ENCODE results near the gene FBN2.
A peak's percentile ranks its signal among the peaks of the same experiment; 100 is the strongest.

The FBN2 gene

GRCh38 chr5:128538000-128538249, at the start of gene FBN2:
Gene FBN2, minus strand, starts transcription at chr5:128538245. Its CDS starts 642 bp downstream, at chr5:128537603.
- H3K4me3 Mint-ChIP-seq: peak within 1 kb of the TSS; percentile 11
- no peaks in the 10 kb centered on the region for H3K9me3 Mint-ChIP-seq (ENCODE audit: low read depth)
- H3K4me1 Mint-ChIP-seq (ENCODE audit: low read depth): peaks cover 5% of the 10 kb centered on the region
- H3K36me3 Mint-ChIP-seq: no peaks in the 10 kb centered on the region
- peaks cover 27% of the 10 kb centered on the region for H3K27me3 Mint-ChIP-seq
- no peak within 1 kb of the TSS for H3K27ac Mint-ChIP-seq

GRCh38 chr5:128587275-128587674, 49.2 kb upstream of the FBN2 start:
- Mint-ChIP-seq H3K4me3 (no peak overlapping the region), H3K36me3 (no peaks in the 10 kb centered on the region), H3K4me1 (ENCODE audit: low read depth) (no peaks in the 10 kb centered on the region), H3K27ac (no peak overlapping the region), H3K27me3 (no peaks in the 10 kb centered on the region), H3K9me3 (ENCODE audit: low read depth) (no peaks in the 10 kb centered on the region)

- Mint-ChIP-seq H3K4me1 (ENCODE audit: low read depth) (no peaks in the 10 kb centered on the region), H3K4me3 (no peak overlapping the region), H3K27ac (no peak overlapping the region), H3K27me3 (no peaks in the 10 kb centered on the region), H3K9me3 (ENCODE audit: low read depth) (no peaks in the 10 kb centered on the region), H3K36me3 (no peaks in the 10 kb centered on the region)
Measured at GRCh38 chr5:128586848-128587247, 48.8 kb upstream of the FBN2 start.

- Mint-ChIP-seq H3K27ac (no peak overlapping the region), H3K27me3 (no peaks in the 10 kb centered on the region), H3K4me3 (no peak overlapping the region), H3K9me3 (ENCODE audit: low read depth) (peaks cover 4% of the 10 kb centered on the region), H3K36me3 (no peaks in the 10 kb centered on the region), H3K4me1 (ENCODE audit: low read depth) (no peaks in the 10 kb centered on the region)
Measured at GRCh38 chr5:128579639-128580038, 41.6 kb upstream of the FBN2 start.

- no peak overlapping the region for H3K4me3 Mint-ChIP-seq
- H3K4me1 Mint-ChIP-seq (ENCODE audit: low read depth): no peaks in the 10 kb centered on the region
- H3K36me3 Mint-ChIP-seq: no peaks in the 10 kb centered on the region
- no peak overlapping the region for H3K27ac Mint-ChIP-seq
- H3K27me3 Mint-ChIP-seq: no peaks in the 10 kb centered on the region
- H3K9me3 Mint-ChIP-seq (ENCODE audit: low read depth): peaks cover 4% of the 10 kb centered on the region
Measured at GRCh38 chr5:128579093-128579492, 41.0 kb upstream of the FBN2 start.

- no peak overlapping the region for H3K4me3 Mint-ChIP-seq
- H3K27me3 Mint-ChIP-seq: no peaks in the 10 kb centered on the region
- H3K36me3 Mint-ChIP-seq: no peaks in the 10 kb centered on the region
- no peak overlapping the region for H3K27ac Mint-ChIP-seq
- H3K4me1 Mint-ChIP-seq (ENCODE audit: low read depth): no peaks in the 10 kb centered on the region
- peaks cover 4% of the 10 kb centered on the region for H3K9me3 Mint-ChIP-seq (ENCODE audit: low read depth)
Measured at GRCh38 chr5:128574041-128574440, 36.0 kb upstream of the FBN2 start.

- no peaks in the 10 kb centered on the region for H3K27me3 Mint-ChIP-seq
- no peaks in the 10 kb centered on the region for H3K4me1 Mint-ChIP-seq (ENCODE audit: low read depth)
- no peak overlapping the region for H3K4me3 Mint-ChIP-seq
- H3K9me3 Mint-ChIP-seq (ENCODE audit: low read depth): peaks cover 4% of the 10 kb centered on the region
- no peaks in the 10 kb centered on the region for H3K36me3 Mint-ChIP-seq
- H3K27ac Mint-ChIP-seq: no peak overlapping the region
Measured at GRCh38 chr5:128572930-128573319, 34.9 kb upstream of the FBN2 start.

GRCh38 chr5:128572051-128572929, 34.2 kb upstream of the FBN2 start:
- no peak overlapping the region for H3K4me3 Mint-ChIP-seq
- no peaks in the 10 kb centered on the region for H3K4me1 Mint-ChIP-seq (ENCODE audit: low read depth)
- peaks cover 2% of the 10 kb centered on the region for H3K27me3 Mint-ChIP-seq
- no peak overlapping the region for H3K27ac Mint-ChIP-seq
- peaks cover 4% of the 10 kb centered on the region for H3K9me3 Mint-ChIP-seq (ENCODE audit: low read depth)
- no peaks in the 10 kb centered on the region for H3K36me3 Mint-ChIP-seq

- Mint-ChIP-seq H3K4me3 (no peak overlapping the region), H3K27me3 (peaks cover 2% of the 10 kb centered on the region), H3K4me1 (ENCODE audit: low read depth) (no peaks in the 10 kb centered on the region), H3K27ac (no peak overlapping the region), H3K9me3 (ENCODE audit: low read depth) (peaks cover 4% of the 10 kb centered on the region), H3K36me3 (no peaks in the 10 kb centered on the region)
Measured at GRCh38 chr5:128566178-128566577, 28.1 kb upstream of the FBN2 start.

GRCh38 chr5:128559300-128560297, 21.6 kb upstream of the FBN2 start:
- no peaks in the 10 kb centered on the region for H3K27me3 Mint-ChIP-seq
- H3K36me3 Mint-ChIP-seq: no peaks in the 10 kb centered on the region
- H3K9me3 Mint-ChIP-seq (ENCODE audit: low read depth): peaks cover 12% of the 10 kb centered on the region
- no peak overlapping the region for H3K4me3 Mint-ChIP-seq
- H3K27ac Mint-ChIP-seq: no peak overlapping the region
- H3K4me1 Mint-ChIP-seq (ENCODE audit: low read depth): no peaks in the 10 kb centered on the region

- no peak overlapping the region for H3K4me3 Mint-ChIP-seq
- peaks cover 4% of the 10 kb centered on the region for H3K36me3 Mint-ChIP-seq
- peaks cover 28% of the 10 kb centered on the region for H3K9me3 Mint-ChIP-seq (ENCODE audit: low read depth)
Measured at GRCh38 chr5:128553747-128554146, 15.7 kb upstream of the FBN2 start.

GRCh38 chr5:128551476-128551875, 13.4 kb upstream of the FBN2 start:
- no peak overlapping the region for H3K4me3 Mint-ChIP-seq
- H3K27ac Mint-ChIP-seq: no peak overlapping the region
- peaks cover 4% of the 10 kb centered on the region for H3K36me3 Mint-ChIP-seq
- no peaks in the 10 kb centered on the region for H3K27me3 Mint-ChIP-seq
- no peaks in the 10 kb centered on the region for H3K4me1 Mint-ChIP-seq (ENCODE audit: low read depth)
- H3K9me3 Mint-ChIP-seq (ENCODE audit: low read depth): peaks cover 21% of the 10 kb centered on the region

More at GRCh38 chr5:128553747-128554146, 15.7 kb upstream of the FBN2 start:
- H3K27ac Mint-ChIP-seq: no peak overlapping the region
- no peaks in the 10 kb centered on the region for H3K4me1 Mint-ChIP-seq (ENCODE audit: low read depth)
- no peaks in the 10 kb centered on the region for H3K27me3 Mint-ChIP-seq

- no peaks in the 10 kb centered on the region for H3K27me3 Mint-ChIP-seq
Measured at GRCh38 chr5:128549496-128549895, 11.5 kb upstream of the FBN2 start.

GRCh38 chr5:128546658-128547281, 8.7 kb upstream of the FBN2 start:
- Mint-ChIP-seq H3K4me3 (no peak overlapping the region), H3K9me3 (ENCODE audit: low read depth) (peaks cover 22% of the 10 kb centered on the region), H3K27me3 (no peaks in the 10 kb centered on the region), H3K36me3 (no peaks in the 10 kb centered on the region), H3K27ac (no peak overlapping the region), H3K4me1 (ENCODE audit: low read depth) (no peaks in the 10 kb centered on the region)

More at GRCh38 chr5:128549496-128549895, 11.5 kb upstream of the FBN2 start:
- Mint-ChIP-seq H3K4me1 (ENCODE audit: low read depth) (no peaks in the 10 kb centered on the region), H3K9me3 (ENCODE audit: low read depth) (peaks cover 28% of the 10 kb centered on the region), H3K36me3 (peaks cover 4% of the 10 kb centered on the region), H3K27ac (no peak overlapping the region), H3K4me3 (no peak overlapping the region)

GRCh38 chr5:128541385-128541784, 3.3 kb upstream of the FBN2 start:
- H3K36me3 Mint-ChIP-seq: no peaks in the 10 kb centered on the region
- H3K9me3 Mint-ChIP-seq (ENCODE audit: low read depth): peaks cover 16% of the 10 kb centered on the region
- no peak overlapping the region for H3K27ac Mint-ChIP-seq
- H3K27me3 Mint-ChIP-seq: peaks cover 12% of the 10 kb centered on the region
- H3K4me1 Mint-ChIP-seq (ENCODE audit: low read depth): peaks cover 2% of the 10 kb centered on the region
- H3K4me3 Mint-ChIP-seq: no peak overlapping the region

All from activated naive CD8-positive, alpha-beta T cell (primary cell).